Neural crest cell (in vitro differentiated cells): Measurements from ENCODE around the gene ZDHHC1. TPM values are rescaled to one million over a fixed set of nuclear protein-coding genes. Genes with fewer than 3 reads are reported as not detected.

ENCODE experiments used
- DNase-seq: peaks from one replicate; pipeline ENCODE4 v3.0.0; 2021; ENCODE audit warnings: low read depth, mixed read lengths, low spot score
- H3K27ac Mint-ChIP-seq: one replicate; pipeline ENCODE4 v1.8.0; 2021; ENCODE audit warnings: mild to moderate bottlenecking, mixed read lengths; ENCODE audit not compliant: unreplicated experiment
- H3K27me3 Mint-ChIP-seq: 2 replicates; pipeline ENCODE4 v1.8.0; 2021; ENCODE audit warnings: low read depth, mild to moderate bottlenecking, mixed read lengths
- H3K36me3 Mint-ChIP-seq: 2 replicates; pipeline ENCODE4 v1.8.0; 2021; ENCODE audit warnings: low read depth, mild to moderate bottlenecking, mixed read lengths
- H3K4me1 Mint-ChIP-seq: 2 replicates; pipeline ENCODE4 v1.8.0; 2021; ENCODE audit warnings: mixed read lengths
- H3K4me3 Mint-ChIP-seq: one replicate; pipeline ENCODE4 v1.8.0; 2021; ENCODE audit warnings: mild to moderate bottlenecking, mixed read lengths
- H3K9me3 Mint-ChIP-seq: 2 replicates; pipeline ENCODE4 v1.8.0; 2021; ENCODE audit warnings: mixed read lengths
- total RNA-seq: library from RNA; stranded (reverse); gene quantifications from 2 replicates; pipeline ENCODE4 v1.2.1, GENCODE V29; 2021
- TF ChIP-seq, protein P1 (sequence below): fragments of 200-600 bp; sonication (generic); conservative IDR thresholded peaks from 2 replicates; pipeline ENCODE4 v1.5.0; 2021; ENCODE audit warnings: antibody characterized with exemption, mild to moderate bottlenecking

The ZDHHC1 gene
- total RNA-seq, 1 donor from 2014 or later, result 10.2 TPM

DNA sequence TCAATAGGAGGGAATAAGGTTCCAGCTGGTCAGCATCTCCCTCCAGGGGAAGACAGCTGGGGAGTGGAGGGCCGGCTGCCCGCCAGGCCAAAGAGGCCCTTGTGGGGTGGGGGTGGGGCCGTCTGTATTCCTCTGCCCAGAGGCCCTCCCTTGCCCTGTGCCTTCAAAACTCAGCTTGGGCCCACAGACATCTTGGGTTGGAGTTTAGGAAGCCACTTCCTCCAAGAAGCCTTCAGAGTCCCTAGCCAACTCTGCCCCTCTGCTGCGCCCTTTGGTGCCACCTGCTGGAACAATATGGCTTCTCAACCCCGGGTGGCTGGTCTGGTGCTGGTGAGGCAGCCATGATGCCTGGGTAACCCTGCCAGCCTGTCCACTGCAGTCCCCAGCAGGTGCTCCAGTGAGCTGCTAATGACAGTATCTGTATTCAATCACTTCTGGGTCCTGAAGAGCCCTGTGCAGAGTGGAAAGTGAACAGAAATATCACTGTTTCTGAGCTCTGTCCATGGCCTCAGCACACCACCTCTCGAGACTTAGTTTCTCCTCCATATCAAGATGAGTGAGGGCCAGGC is 31.3 kb upstream of the ZDHHC1 start:
- Mint-ChIP-seq H3K4me1 (peaks cover 7% of the 10 kb centered on the region), H3K4me3 (no peak overlapping the region), H3K27ac (no peak overlapping the region), H3K9me3 (no peaks in the 10 kb centered on the region), H3K36me3 (no peaks in the 10 kb centered on the region), H3K27me3 (no peaks in the 10 kb centered on the region)
- TF ChIP-seq, protein P1, sequence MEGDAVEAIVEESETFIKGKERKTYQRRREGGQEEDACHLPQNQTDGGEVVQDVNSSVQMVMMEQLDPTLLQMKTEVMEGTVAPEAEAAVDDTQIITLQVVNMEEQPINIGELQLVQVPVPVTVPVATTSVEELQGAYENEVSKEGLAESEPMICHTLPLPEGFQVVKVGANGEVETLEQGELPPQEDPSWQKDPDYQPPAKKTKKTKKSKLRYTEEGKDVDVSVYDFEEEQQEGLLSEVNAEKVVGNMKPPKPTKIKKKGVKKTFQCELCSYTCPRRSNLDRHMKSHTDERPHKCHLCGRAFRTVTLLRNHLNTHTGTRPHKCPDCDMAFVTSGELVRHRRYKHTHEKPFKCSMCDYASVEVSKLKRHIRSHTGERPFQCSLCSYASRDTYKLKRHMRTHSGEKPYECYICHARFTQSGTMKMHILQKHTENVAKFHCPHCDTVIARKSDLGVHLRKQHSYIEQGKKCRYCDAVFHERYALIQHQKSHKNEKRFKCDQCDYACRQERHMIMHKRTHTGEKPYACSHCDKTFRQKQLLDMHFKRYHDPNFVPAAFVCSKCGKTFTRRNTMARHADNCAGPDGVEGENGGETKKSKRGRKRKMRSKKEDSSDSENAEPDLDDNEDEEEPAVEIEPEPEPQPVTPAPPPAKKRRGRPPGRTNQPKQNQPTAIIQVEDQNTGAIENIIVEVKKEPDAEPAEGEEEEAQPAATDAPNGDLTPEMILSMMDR, result peak; percentile 52
- DNase-seq, result no peak

DNA sequence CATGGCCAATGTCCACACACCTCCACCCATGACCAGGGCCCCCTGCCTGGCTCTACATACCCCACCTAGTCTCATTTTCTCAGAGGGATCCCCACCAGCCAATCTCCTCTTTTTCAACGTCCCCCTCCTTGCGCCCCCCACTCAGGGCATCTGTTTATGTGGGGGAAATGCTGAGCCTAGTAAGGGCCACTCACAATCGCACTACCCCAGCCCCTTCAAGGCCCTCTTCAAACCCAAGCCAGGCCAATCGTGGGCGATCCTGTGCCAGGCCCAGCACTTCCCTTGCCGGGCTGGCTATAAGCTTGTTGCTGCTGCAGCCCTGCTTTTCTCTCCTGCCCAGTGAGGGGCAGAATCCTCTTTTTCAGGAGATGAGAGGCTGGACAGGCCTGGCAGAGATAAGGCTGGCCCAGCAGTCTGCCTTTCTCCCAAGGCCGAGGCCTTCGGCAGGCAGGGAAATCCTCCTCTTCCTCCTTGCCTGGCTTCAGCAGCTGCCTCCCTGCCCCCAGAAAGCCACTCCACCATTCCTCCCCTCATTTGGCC is 30.8 kb upstream of the ZDHHC1 start:
- H3K4me1 Mint-ChIP-seq, result peaks cover 7% of the 10 kb centered on the region
- DNase-seq, result no peak
- H3K27ac Mint-ChIP-seq, result no peak overlapping the region
- H3K36me3 Mint-ChIP-seq, result no peaks in the 10 kb centered on the region
- TF ChIP-seq, protein P1, result no peak
- H3K9me3 Mint-ChIP-seq, result no peaks in the 10 kb centered on the region
- no peaks in the 10 kb centered on the region for H3K27me3 Mint-ChIP-seq
- H3K4me3 Mint-ChIP-seq, result no peak overlapping the region

DNA sequence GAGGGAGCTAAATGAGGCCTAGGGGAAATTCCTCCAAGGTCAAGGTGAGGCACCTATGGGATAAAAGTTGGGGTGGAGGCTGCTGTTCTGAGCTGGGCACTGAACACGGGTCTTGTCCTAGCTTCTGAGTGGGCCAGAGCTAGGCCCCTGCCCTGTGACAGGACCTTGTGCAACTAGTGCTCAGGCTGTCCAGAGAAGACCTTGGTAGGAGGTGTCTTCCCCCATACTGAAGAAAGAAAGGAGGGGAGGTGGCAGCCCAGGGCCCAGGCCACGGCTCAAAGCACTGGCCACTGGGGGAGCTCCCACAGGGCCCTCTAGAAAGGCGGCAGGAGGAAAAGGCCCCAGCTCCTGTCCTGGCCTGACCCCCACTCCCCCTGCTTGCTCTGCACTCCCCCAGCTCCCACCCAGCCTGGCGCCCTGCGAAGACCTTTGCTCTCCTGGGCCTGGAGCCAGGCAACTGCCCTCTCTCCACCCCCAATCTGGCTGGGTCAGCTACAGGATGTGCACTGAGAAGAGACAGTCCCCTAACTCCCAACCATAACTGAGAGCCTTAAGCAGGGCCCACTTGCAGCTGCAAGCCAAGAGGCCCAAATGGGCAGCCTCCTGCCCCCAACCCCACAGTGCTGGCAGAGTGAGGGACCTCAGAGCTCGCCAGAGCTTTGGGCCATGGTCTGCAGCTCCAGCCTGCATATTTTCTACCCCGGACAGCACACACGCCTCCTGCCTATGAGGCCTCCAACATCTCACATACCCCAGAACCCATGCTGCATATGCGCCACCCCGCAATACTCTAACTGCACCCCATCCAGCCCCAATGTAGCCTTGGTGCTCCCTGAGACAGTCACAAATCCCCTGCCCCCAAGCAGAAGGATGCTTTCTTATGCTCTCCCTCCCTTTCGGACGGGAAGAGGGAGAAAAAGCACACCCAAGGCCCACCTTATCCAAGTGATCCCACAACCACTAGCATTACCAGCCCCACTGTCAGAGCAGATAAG is 29.9 kb upstream of the ZDHHC1 start:
- Mint-ChIP-seq H3K4me3 (no peak overlapping the region), H3K36me3 (no peaks in the 10 kb centered on the region), H3K27me3 (no peaks in the 10 kb centered on the region), H3K27ac (peak overlapping the region; percentile 90), H3K4me1 (peaks cover 7% of the 10 kb centered on the region), H3K9me3 (no peaks in the 10 kb centered on the region)
- TF ChIP-seq, protein P1, result no peak
- no peak for DNase-seq

DNA sequence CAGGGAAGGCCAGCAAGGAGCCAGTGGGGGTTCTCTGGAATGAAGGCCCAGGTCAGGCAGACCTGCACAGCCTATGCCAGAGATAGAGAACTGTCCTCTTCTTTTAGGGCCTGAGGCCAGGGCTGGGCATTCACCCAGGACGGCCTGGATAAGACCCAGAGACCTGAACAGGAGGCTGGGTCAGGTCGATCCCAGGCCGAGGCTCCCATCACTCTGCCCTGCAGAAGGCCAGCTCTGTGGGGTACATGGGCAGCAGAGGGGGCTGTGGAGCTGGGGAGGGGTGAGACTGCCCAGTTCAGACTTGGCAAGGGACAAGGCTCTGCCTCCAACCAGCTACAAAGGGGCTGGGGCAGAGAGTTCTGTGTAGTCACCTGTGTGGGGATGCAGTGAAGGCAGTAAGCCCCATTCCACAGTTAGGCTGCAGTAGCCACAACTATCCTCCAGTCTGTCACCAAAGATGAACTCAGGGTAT is 29.2 kb upstream of the ZDHHC1 start:
- no peak overlapping the region for H3K27ac Mint-ChIP-seq
- H3K27me3 Mint-ChIP-seq, result no peaks in the 10 kb centered on the region
- no peaks in the 10 kb centered on the region for H3K36me3 Mint-ChIP-seq
- TF ChIP-seq, protein P1, result no peak
- no peak overlapping the region for H3K4me3 Mint-ChIP-seq
- peaks cover 7% of the 10 kb centered on the region for H3K4me1 Mint-ChIP-seq
- no peak for DNase-seq
- no peaks in the 10 kb centered on the region for H3K9me3 Mint-ChIP-seq

DNA sequence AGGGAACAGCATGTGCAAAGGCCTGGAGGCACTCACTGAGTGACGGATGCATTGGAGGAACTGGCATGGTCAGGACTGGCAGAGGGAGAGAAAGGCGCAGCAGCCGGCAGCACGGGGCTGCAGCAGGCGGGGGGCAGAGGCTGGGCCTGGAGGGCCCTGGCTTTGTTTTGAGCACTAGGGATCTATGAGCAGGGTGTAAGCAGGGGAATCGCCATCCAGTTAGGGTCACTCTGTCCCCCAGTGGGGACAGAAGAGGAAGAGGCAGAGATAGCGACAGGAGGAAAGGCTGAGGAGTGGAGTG is 28.8 kb upstream of the ZDHHC1 start:
- Mint-ChIP-seq H3K9me3 (no peaks in the 10 kb centered on the region), H3K27me3 (no peaks in the 10 kb centered on the region), H3K4me3 (no peak overlapping the region), H3K27ac (no peak overlapping the region), H3K36me3 (no peaks in the 10 kb centered on the region), H3K4me1 (peaks cover 7% of the 10 kb centered on the region)
- DNase-seq, result no peak
- TF ChIP-seq, protein P1, result no peak
